Activated gamma-delta T cell (primary cell): Measurements from ENCODE around the gene CACNG4.

Source experiments
- DNase-seq: peaks from one replicate; lab custom pipeline; 2025; lab: John Stamatoyannopoulos, UW

The CACNG4 gene

GRCh38 chr17:66944351-66945146, 20.0 kb upstream of the CACNG4 start:
- no peak for DNase-seq

- DNase-seq = no peak
Observed at GRCh38 chr17:66945147-66945835, 19.2 kb upstream of the CACNG4 start.

GRCh38 chr17:66946251-66946650, 18.3 kb upstream of the CACNG4 start:
- no peak for DNase-seq

- no peak for DNase-seq
Observed at GRCh38 chr17:66947311-66947710, 17.2 kb upstream of the CACNG4 start.

- no peak for DNase-seq
Observed at GRCh38 chr17:66948061-66948750, 16.3 kb upstream of the CACNG4 start.

GRCh38 chr17:66949501-66949900, 15.0 kb upstream of the CACNG4 start:
- no peak for DNase-seq

GRCh38 chr17:66950325-66950724, 14.2 kb upstream of the CACNG4 start:
- no peak for DNase-seq

GRCh38 chr17:66950886-66951604, 13.5 kb upstream of the CACNG4 start:
- DNase-seq = no peak

- no peak for DNase-seq
Observed at GRCh38 chr17:66951605-66951953, 12.9 kb upstream of the CACNG4 start.

- no peak for DNase-seq
Observed at GRCh38 chr17:66952031-66952524, 12.4 kb upstream of the CACNG4 start.

- no peak for DNase-seq
Observed at GRCh38 chr17:66952681-66953629, 11.6 kb upstream of the CACNG4 start.

GRCh38 chr17:66953630-66954020, 10.9 kb upstream of the CACNG4 start:
- no peak for DNase-seq

- DNase-seq = no peak
Observed at GRCh38 chr17:66954632-66955031, 9.9 kb upstream of the CACNG4 start.

- DNase-seq = no peak
Observed at GRCh38 chr17:66955821-66956220, 8.7 kb upstream of the CACNG4 start.

- no peak for DNase-seq
Observed at GRCh38 chr17:66956941-66957340, 7.6 kb upstream of the CACNG4 start.

GRCh38 chr17:66957343-66957742, 7.2 kb upstream of the CACNG4 start:
- no peak for DNase-seq

- DNase-seq = no peak
Observed at GRCh38 chr17:66957951-66958579, 6.4 kb upstream of the CACNG4 start.

GRCh38 chr17:66959641-66960375, 4.7 kb upstream of the CACNG4 start:
- DNase-seq = no peak

- no peak for DNase-seq
Observed at GRCh38 chr17:66960613-66961012, 3.9 kb upstream of the CACNG4 start.

- DNase-seq = no peak
Observed at GRCh38 chr17:66963521-66963908, 992 bp upstream of the CACNG4 start.
